ENCODE results near the gene LITAF. TPM values are rescaled to one million over a fixed set of nuclear protein-coding genes. Genes with fewer than 3 reads are reported as not detected.
A peak's percentile ranks its signal among the peaks of the same experiment; 100 is the strongest.
"Not testable (repeated sequence)": the region's sequence is repeated elsewhere in the genome, so short reads cannot be mapped to it uniquely, and the experiment has no call there.

The LITAF gene
- total RNA-seq, 1 donor from 2014 or later, result 179 TPM

DNA sequence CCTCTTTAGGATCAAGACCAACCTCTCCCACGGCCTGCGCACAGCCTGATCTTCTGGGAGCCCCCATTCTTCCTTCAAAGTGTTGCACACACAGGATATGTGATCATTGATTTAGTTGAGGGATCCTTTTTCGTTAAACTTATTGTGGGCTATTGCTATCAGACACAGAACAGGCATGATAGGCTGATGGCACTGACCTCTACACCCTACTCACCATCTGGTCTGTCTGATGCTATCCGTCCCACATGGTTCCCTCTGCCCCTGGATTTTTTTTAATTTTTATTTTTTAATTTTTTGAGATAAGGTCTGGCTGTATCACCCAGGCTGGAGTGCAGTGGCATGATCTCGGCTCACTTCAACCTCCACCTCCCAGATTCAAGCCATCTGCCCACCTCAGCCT lies 19.2 kb upstream of the LITAF start:
- no peak for TF ChIP-seq CTCF (IDR thresholded peaks at IDR 0.05)
- no peaks in the 10 kb centered on the region for H3K9me3 Mint-ChIP-seq (ENCODE audit: unreplicated experiment)
- no peak overlapping the region for H3K27ac Mint-ChIP-seq (ENCODE audit: unreplicated experiment)

DNA sequence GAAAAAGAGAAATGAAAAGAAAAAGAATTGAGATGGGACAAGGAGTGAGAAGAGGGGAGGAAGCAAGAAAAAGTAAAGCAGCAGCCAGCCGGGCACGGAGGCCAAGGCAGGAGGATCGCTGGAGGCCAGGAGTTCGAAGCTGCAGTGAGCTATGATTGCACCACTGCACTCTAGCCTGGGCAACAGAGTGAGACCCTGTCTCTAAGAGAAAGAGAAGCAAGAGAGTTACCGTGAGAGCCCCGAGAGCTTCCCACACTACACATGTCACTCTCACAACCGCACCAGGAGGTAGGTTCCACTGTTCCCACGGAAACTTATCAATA lies 18.8 kb upstream of the LITAF start:
- no peak overlapping the region for H3K27ac Mint-ChIP-seq (ENCODE audit: unreplicated experiment)
- no peaks in the 10 kb centered on the region for H3K27me3 Mint-ChIP-seq (ENCODE audit: unreplicated experiment)
- no peaks in the 10 kb centered on the region for H3K36me3 Mint-ChIP-seq (ENCODE audit: unreplicated experiment)
- H3K4me1 Mint-ChIP-seq (ENCODE audit: unreplicated experiment), result peaks cover 64% of the 10 kb centered on the region
- no peak for DNase-seq (ENCODE audit: extremely low spot score, unreplicated experiment)
- no peak for TF ChIP-seq CTCF (IDR thresholded peaks at IDR 0.05)
- H3K9me3 Mint-ChIP-seq (ENCODE audit: unreplicated experiment), result no peaks in the 10 kb centered on the region
- no peak overlapping the region for H3K4me3 Mint-ChIP-seq (ENCODE audit: unreplicated experiment)

More for the DNA sequence above, 19.2 kb upstream of the LITAF start:
- Mint-ChIP-seq H3K4me3 (ENCODE audit: unreplicated experiment) (no peak overlapping the region), H3K36me3 (ENCODE audit: unreplicated experiment) (no peaks in the 10 kb centered on the region), H3K4me1 (ENCODE audit: unreplicated experiment) (peaks cover 66% of the 10 kb centered on the region), H3K27me3 (ENCODE audit: unreplicated experiment) (no peaks in the 10 kb centered on the region)
- DNase-seq (ENCODE audit: extremely low spot score, unreplicated experiment), result no peak

GRCh38 chr16:11604783-11605563 lies 18.3 kb upstream of the LITAF start:
- no peak for DNase-seq (ENCODE audit: extremely low spot score, unreplicated experiment)
- Mint-ChIP-seq H3K4me1 (ENCODE audit: unreplicated experiment) (peaks cover 58% of the 10 kb centered on the region), H3K27me3 (ENCODE audit: unreplicated experiment) (no peaks in the 10 kb centered on the region), H3K9me3 (ENCODE audit: unreplicated experiment) (no peaks in the 10 kb centered on the region), H3K36me3 (ENCODE audit: unreplicated experiment) (no peaks in the 10 kb centered on the region), H3K4me3 (ENCODE audit: unreplicated experiment) (no peak overlapping the region), H3K27ac (ENCODE audit: unreplicated experiment) (peak overlapping the region; percentile 77)
- TF ChIP-seq CTCF (IDR thresholded peaks at IDR 0.05), result no peak

- H3K4me3 Mint-ChIP-seq (ENCODE audit: unreplicated experiment); H3K27me3 Mint-ChIP-seq (ENCODE audit: unreplicated experiment); H3K9me3 Mint-ChIP-seq (ENCODE audit: unreplicated experiment); DNase-seq (ENCODE audit: extremely low spot score, unreplicated experiment); H3K36me3 Mint-ChIP-seq (ENCODE audit: unreplicated experiment): not testable (repeated sequence)
- Mint-ChIP-seq H3K27ac (ENCODE audit: unreplicated experiment) (peak overlapping the region; percentile 89), H3K4me1 (ENCODE audit: unreplicated experiment) (peaks cover 53% of the 10 kb centered on the region)
These were observed 17.6 kb upstream of the LITAF start for GRCh38 chr16:11604296-11604695.

- no peaks in the 10 kb centered on the region for H3K27me3 Mint-ChIP-seq (ENCODE audit: unreplicated experiment)
- H3K36me3 Mint-ChIP-seq (ENCODE audit: unreplicated experiment), result no peaks in the 10 kb centered on the region
These were observed 16.6 kb upstream of the LITAF start for GRCh38 chr16:11603331-11603750.

More at GRCh38 chr16:11603331-11603750, 16.6 kb upstream of the LITAF start:
- H3K4me1 Mint-ChIP-seq (ENCODE audit: unreplicated experiment), result peaks cover 49% of the 10 kb centered on the region
- DNase-seq (ENCODE audit: extremely low spot score, unreplicated experiment), result peak; percentile 88
- H3K9me3 Mint-ChIP-seq (ENCODE audit: unreplicated experiment), result no peaks in the 10 kb centered on the region
- no peak overlapping the region for H3K4me3 Mint-ChIP-seq (ENCODE audit: unreplicated experiment)
- H3K27ac Mint-ChIP-seq (ENCODE audit: unreplicated experiment), result peak overlapping the region; percentile 89
- no peak for TF ChIP-seq CTCF (IDR thresholded peaks at IDR 0.05)

All from osteocyte (in vitro differentiated cells).